DND-41 (cell line): ENCODE results near the gene RASGRF2.

Experiments used
- CTCF ChIP-seq: IDR thresholded peaks from 2 replicates; pipeline ENCODE4 v1.5.1; 2012; ENCODE audit warnings: borderline replicate concordance, low read length, moderate library complexity, mild to moderate bottlenecking; ENCODE audit not compliant: poor library complexity, severe bottlenecking; ENCODE audit errors: extremely low read depth
- EZH2 ChIP-seq: IDR thresholded peaks from 3 replicates; pipeline ENCODE4 v1.6.1; 2012; ENCODE audit warnings: borderline replicate concordance, low read depth, mild to moderate bottlenecking, moderate library complexity, low read length, inconsistent platforms; ENCODE audit not compliant: severe bottlenecking

DNA sequence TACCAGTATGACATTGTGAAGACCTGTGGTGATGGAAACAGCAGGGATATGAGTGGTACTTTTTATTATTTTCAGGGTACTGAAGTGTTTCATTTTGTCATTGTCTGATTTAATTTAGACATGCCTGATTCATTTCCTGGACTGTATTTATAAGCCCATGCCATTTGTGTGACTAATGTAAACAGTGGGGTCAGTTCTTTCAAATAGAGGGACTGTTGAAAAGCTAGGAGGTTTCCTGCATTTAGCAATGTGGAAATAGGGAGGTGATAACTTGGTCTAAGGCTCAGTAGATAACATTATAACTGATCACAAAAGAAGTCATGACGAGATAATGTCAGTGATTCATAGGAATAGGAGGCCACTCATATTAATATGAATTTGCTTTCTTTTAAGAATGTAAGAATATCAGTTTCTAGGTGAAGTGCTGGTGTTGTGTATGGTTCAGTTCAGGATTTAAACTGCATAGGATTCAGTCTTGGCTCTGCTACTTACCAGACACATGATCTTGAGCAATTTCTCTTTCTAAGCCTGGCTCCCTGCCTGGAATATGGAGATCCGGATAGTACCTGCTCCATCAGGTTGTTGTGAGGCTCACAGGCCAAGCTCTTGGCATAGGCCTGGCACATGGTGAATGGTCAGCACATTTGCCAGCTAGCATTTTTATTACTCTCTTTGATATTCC, 7.5 kb downstream of the RASGRF2 start:
- TF ChIP-seq CTCF, result no peak
- TF ChIP-seq EZH2, result no peak
